HepG2 (cell line): ENCODE results near the gene TOR4A. TPM values are rescaled to one million over a fixed set of nuclear protein-coding genes. Genes with fewer than 3 reads are reported as not detected.

ENCODE experiments used
- CEBPB ChIP-seq: IDR thresholded peaks from 2 replicates; pipeline ENCODE4 v1.6.1; 2011; ENCODE audit warnings: low read depth, low read length, improper control_type of control experiment, borderline replicate concordance
- ESRRA ChIP-seq: sonication (generic); formaldehyde crosslinking; IDR thresholded peaks from 2 replicates; pipeline ENCODE4 v1.5.1; 2020; ENCODE audit warnings: mild to moderate bottlenecking, low read depth, missing genetic modification reagents
- HHEX ChIP-seq: IDR thresholded peaks from 2 replicates; pipeline ENCODE4 v1.6.1; 2016; ENCODE audit warnings: control low read depth
- JUNB ChIP-seq: sonication (generic); formaldehyde crosslinking; IDR thresholded peaks from 2 replicates; pipeline ENCODE4 v1.8.0; 2022; ENCODE audit warnings: missing genetic modification reagents, mild to moderate bottlenecking, borderline replicate concordance
- MIER2 ChIP-seq: IDR thresholded peaks from 2 replicates; pipeline ENCODE4 v1.6.1; 2016; ENCODE audit warnings: missing biosample characterization, missing genetic modification reagents
- MTF1 ChIP-seq: sonication (generic); formaldehyde crosslinking; IDR thresholded peaks from 2 replicates; pipeline ENCODE4 v1.5.0; 2020; ENCODE audit warnings: missing genetic modification reagents
- PPARG ChIP-seq: conservative IDR thresholded peaks from 2 replicates; pipeline ENCODE4 v1.6.1; 2016; ENCODE audit warnings: missing biosample characterization, missing genetic modification reagents
- PRDM4 ChIP-seq: sonication (generic); formaldehyde crosslinking; IDR thresholded peaks from 2 replicates; pipeline ENCODE4 v1.9.0; 2021; ENCODE audit warnings: missing genetic modification reagents, borderline replicate concordance
- RORA ChIP-seq: sonication (generic); formaldehyde crosslinking; IDR thresholded peaks from 2 replicates; pipeline ENCODE4 v1.5.0; 2020; ENCODE audit warnings: mild to moderate bottlenecking, missing genetic modification reagents, moderate library complexity
- SSRP1 ChIP-seq: IDR thresholded peaks from 2 replicates; pipeline ENCODE4 v1.6.1; 2016; ENCODE audit warnings: control low read depth
- STAT5B ChIP-seq: sonication (generic); formaldehyde crosslinking; IDR thresholded peaks from 2 replicates; pipeline ENCODE4 v1.4.0; 2020; ENCODE audit warnings: missing genetic modification reagents
- SUZ12 ChIP-seq: fragments of 150-350 bp; IDR thresholded peaks from 2 replicates; pipeline ENCODE4 v1.6.1; 2014; ENCODE audit warnings: low read depth, low read length
- YY1 ChIP-seq: IDR thresholded peaks from 2 replicates; pipeline ENCODE4 v1.6.1; 2011; ENCODE audit warnings: low read length, low read depth, moderate library complexity, mild to moderate bottlenecking; ENCODE audit not compliant: insufficient read depth, insufficient replicate concordance
- ZFP36L1 ChIP-seq: sonication (generic); formaldehyde crosslinking; IDR thresholded peaks from 2 replicates; pipeline ENCODE4 v1.8.0; 2022; ENCODE audit warnings: mild to moderate bottlenecking, missing genetic modification reagents, moderate library complexity
- ZNF660 ChIP-seq: sonication (generic); formaldehyde crosslinking; IDR thresholded peaks from 2 replicates; pipeline ENCODE4 v1.5.1; 2020; ENCODE audit warnings: mild to moderate bottlenecking, low read depth, missing genetic modification reagents, borderline replicate concordance
- polyA plus RNA-seq, 8 experiments: library from polyadenylated mRNA; depleted of rRNA in 3 of 8; stranded (reverse) in 7 of 8; unstranded in 1 of 8; fragments of >200 nt; fragmentation: Illumina TruSeq in 4 of 8; extraction: Trizol in 4 of 8; gene quantifications; 2 replicates each; pipeline versions ENCODE4 v1.2.1 to v1.2.3, GENCODE V29; 2011 to 2016; ENCODE audit warnings: low read depth in 4 of 8, missing spikeins in 1 of 8, mixed read lengths in 1 of 8; ENCODE audit not compliant: insufficient read depth in 1 of 8
- total RNA-seq, 5 experiments: library from RNA; depleted of rRNA; stranded (reverse); fragments of >200 nt; fragmentation: Illumina TruSeq; extraction: Trizol; gene quantifications; 2 replicates each; pipeline ENCODE4 v1.2.3, GENCODE V29; 2016; ENCODE audit warnings: low read depth in 1 of 5
- TF ChIP-seq, protein P1 (sequence below): sonication (generic); formaldehyde crosslinking; IDR thresholded peaks from 2 replicates; pipeline ENCODE4 v1.4.0; 2020; ENCODE audit warnings: missing genetic modification reagents
- TF ChIP-seq, protein P2 (sequence below): IDR thresholded peaks from 2 replicates; pipeline ENCODE4 v1.6.1; 2016
- TF ChIP-seq, protein P3 (sequence below): IDR thresholded peaks from 2 replicates; pipeline ENCODE4 v1.4.0; 2020; ENCODE audit warnings: mild to moderate bottlenecking, missing genetic modification reagents
- TF ChIP-seq, protein P4 (sequence below): conservative IDR thresholded peaks from 2 replicates; pipeline ENCODE4 v1.6.1; 2018; ENCODE audit warnings: missing genetic modification reagents

TOR4A gene
- total and polyA plus RNA-seq, 2 of the 13 experiments (the other 11 are each of a cell fraction or from before 2014, with no cell fraction given): 11.1 to 14.2 TPM

DNA sequence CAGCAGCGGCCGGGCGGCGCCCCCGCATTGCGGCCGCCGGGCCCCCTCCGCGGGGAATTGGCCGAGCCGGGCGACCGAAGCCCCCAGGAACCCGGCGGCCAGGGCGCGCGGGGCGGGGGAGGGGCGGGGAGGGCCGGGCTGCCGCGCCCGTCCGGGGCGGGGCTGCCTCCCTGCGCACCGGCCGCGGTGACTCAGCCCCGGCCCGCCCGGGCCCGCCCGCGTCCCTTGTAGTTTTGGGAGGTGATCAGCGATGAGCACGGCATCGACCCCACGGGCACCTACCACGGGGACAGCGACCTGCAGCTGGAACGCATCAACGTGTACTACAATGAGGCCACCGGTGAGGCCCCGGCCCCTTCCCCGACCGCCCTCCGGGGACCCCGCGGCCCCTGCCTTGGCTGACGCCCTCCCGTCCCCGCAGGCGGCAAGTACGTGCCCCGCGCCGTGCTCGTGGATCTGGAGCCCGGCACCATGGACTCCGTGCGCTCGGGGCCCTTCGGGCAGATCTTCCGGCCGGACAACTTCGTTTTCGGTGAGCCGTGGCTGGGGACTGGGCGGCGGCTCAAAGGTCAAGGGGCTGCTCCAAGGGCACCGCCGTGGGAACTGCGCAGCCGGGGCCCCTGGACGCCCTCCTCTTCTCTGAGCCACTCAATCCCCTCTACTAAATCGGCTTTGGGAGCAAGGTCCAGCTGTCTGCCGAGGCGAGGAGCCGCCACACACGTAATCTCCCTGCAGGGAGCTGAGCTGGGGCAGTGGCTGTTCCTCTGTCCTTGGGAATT lies 35.8 kb upstream of the TOR4A start (continued):
- TF ChIP-seq PRDM4 (CRISPR knock-in tag) (no peak), HHEX (CRISPR knock-in tag) (no peak), STAT5B (no peak), MTF1 (CRISPR knock-in tag) (no peak), ZFP36L1 (CRISPR knock-in tag) (no peak), CEBPB (no peak), MIER2 (no peak), SUZ12 (no peak), JUNB (no peak), SSRP1 (CRISPR knock-in tag) (no peak), ESRRA (CRISPR knock-in tag) (peak; percentile 88; the same call in 1 of the 2 replicates), ZNF660 (no peak), RORA (CRISPR knock-in tag) (no peak), PPARG (CRISPR knock-in tag) (no peak), YY1 (no peak)
- TF ChIP-seq, protein P1, sequence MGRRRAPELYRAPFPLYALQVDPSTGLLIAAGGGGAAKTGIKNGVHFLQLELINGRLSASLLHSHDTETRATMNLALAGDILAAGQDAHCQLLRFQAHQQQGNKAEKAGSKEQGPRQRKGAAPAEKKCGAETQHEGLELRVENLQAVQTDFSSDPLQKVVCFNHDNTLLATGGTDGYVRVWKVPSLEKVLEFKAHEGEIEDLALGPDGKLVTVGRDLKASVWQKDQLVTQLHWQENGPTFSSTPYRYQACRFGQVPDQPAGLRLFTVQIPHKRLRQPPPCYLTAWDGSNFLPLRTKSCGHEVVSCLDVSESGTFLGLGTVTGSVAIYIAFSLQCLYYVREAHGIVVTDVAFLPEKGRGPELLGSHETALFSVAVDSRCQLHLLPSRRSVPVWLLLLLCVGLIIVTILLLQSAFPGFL (CRISPR knock-in tag): no peak
- TF ChIP-seq, protein P2, sequence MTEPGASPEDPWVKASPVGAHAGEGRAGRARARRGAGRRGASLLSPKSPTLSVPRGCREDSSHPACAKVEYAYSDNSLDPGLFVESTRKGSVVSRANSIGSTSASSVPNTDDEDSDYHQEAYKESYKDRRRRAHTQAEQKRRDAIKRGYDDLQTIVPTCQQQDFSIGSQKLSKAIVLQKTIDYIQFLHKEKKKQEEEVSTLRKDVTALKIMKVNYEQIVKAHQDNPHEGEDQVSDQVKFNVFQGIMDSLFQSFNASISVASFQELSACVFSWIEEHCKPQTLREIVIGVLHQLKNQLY (CRISPR knock-in tag): no peak
- TF ChIP-seq, protein P3, sequence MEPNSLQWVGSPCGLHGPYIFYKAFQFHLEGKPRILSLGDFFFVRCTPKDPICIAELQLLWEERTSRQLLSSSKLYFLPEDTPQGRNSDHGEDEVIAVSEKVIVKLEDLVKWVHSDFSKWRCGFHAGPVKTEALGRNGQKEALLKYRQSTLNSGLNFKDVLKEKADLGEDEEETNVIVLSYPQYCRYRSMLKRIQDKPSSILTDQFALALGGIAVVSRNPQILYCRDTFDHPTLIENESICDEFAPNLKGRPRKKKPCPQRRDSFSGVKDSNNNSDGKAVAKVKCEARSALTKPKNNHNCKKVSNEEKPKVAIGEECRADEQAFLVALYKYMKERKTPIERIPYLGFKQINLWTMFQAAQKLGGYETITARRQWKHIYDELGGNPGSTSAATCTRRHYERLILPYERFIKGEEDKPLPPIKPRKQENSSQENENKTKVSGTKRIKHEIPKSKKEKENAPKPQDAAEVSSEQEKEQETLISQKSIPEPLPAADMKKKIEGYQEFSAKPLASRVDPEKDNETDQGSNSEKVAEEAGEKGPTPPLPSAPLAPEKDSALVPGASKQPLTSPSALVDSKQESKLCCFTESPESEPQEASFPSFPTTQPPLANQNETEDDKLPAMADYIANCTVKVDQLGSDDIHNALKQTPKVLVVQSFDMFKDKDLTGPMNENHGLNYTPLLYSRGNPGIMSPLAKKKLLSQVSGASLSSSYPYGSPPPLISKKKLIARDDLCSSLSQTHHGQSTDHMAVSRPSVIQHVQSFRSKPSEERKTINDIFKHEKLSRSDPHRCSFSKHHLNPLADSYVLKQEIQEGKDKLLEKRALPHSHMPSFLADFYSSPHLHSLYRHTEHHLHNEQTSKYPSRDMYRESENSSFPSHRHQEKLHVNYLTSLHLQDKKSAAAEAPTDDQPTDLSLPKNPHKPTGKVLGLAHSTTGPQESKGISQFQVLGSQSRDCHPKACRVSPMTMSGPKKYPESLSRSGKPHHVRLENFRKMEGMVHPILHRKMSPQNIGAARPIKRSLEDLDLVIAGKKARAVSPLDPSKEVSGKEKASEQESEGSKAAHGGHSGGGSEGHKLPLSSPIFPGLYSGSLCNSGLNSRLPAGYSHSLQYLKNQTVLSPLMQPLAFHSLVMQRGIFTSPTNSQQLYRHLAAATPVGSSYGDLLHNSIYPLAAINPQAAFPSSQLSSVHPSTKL: 0 out of 2 replicates have a peak, but pooled peaks have one; percentile 37
- TF ChIP-seq, protein P4, sequence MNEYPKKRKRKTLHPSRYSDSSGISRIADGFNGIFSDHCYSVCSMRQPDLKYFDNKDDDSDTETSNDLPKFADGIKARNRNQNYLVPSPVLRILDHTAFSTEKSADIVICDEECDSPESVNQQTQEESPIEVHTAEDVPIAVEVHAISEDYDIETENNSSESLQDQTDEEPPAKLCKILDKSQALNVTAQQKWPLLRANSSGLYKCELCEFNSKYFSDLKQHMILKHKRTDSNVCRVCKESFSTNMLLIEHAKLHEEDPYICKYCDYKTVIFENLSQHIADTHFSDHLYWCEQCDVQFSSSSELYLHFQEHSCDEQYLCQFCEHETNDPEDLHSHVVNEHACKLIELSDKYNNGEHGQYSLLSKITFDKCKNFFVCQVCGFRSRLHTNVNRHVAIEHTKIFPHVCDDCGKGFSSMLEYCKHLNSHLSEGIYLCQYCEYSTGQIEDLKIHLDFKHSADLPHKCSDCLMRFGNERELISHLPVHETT: no peak
